RWPE1 (cell line): ENCODE measurements around the gene SPATA46.

Experiments
- CTCF ChIA-PET: fragments of 350-600 bp; sonication (Branson Sonifier 250); formaldehyde crosslinking; extraction: SDS; loops from one replicate; lab custom pipeline; 2021; lab: Yijun Ruan, JAX
- POLR2A ChIA-PET: fragments of 400-600 bp; formaldehyde crosslinking; extraction: SDS; loops from one replicate; lab custom pipeline; 2020; ENCODE audit warnings: antibody characterized with exemption; ENCODE audit not compliant: low non-redundant PET; lab: Yijun Ruan, JAX
- DNase-seq: peaks from one replicate; pipeline ENCODE4 v3.0.0; 2012; ENCODE audit warnings: low spot score
- H3K27ac ChIP-seq: fragments of 450-650 bp; 2 replicates; pipeline ENCODE4 v1.5.1; 2017
- TF ChIP-seq, protein P1 (sequence below): fragments of 450-650 bp; conservative IDR thresholded peaks from 2 replicates; pipeline ENCODE4 v1.5.1; 2017; ENCODE audit warnings: low read depth, mild to moderate bottlenecking

SPATA46 gene

DNA sequence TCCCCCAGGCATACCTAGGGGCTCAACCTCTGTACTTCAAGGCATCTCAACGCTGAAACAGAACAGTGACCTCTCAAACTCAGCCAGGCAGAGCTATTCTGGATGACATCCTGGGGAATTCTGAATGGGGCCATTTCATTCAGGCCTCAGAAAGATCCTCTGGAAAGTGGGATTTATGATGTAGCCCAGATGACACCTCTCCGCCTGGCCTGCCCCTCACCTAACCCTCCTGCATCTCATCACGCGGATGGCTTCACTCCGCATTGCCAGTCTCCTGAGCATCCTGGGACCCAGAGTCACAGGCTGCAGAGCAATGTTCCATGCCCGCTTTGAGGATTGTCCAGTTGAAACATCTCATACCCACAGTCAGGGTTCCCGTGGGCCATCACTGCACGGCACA lies 1.2 kb downstream of the SPATA46 start:
- TF ChIP-seq, protein P1, sequence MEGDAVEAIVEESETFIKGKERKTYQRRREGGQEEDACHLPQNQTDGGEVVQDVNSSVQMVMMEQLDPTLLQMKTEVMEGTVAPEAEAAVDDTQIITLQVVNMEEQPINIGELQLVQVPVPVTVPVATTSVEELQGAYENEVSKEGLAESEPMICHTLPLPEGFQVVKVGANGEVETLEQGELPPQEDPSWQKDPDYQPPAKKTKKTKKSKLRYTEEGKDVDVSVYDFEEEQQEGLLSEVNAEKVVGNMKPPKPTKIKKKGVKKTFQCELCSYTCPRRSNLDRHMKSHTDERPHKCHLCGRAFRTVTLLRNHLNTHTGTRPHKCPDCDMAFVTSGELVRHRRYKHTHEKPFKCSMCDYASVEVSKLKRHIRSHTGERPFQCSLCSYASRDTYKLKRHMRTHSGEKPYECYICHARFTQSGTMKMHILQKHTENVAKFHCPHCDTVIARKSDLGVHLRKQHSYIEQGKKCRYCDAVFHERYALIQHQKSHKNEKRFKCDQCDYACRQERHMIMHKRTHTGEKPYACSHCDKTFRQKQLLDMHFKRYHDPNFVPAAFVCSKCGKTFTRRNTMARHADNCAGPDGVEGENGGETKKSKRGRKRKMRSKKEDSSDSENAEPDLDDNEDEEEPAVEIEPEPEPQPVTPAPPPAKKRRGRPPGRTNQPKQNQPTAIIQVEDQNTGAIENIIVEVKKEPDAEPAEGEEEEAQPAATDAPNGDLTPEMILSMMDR = no peak
- no peak for DNase-seq
- POLR2A ChIA-PET = no interaction called here
- CTCF ChIA-PET = no interaction called here
- H3K27ac ChIP-seq = no peak overlapping the region

DNA sequence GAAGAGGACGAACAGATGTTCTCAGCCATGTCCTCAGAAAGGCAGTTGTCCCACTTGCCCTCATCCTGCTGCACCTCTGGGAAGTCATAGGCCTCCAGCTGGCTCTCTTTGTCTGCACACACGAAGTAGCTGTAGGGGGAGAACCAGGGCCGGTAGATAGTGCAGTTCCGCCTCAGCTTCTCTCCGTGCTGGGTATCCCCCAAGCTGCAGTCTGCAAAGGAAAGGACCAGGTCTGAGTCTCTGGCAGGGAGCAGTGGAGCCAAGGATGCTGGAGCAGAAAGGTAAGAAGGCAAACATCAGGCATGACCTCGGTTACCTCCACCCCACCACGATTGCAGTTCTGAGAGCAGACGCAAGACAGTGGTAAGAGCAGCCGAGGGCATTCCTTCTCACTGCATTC lies 2.2 kb downstream of the SPATA46 start:
- peak overlapping the region; percentile 75 for H3K27ac ChIP-seq
- POLR2A ChIA-PET = no interaction called here
- TF ChIP-seq, protein P1 = no peak
- CTCF ChIA-PET = no interaction called here
- no peak for DNase-seq

DNA sequence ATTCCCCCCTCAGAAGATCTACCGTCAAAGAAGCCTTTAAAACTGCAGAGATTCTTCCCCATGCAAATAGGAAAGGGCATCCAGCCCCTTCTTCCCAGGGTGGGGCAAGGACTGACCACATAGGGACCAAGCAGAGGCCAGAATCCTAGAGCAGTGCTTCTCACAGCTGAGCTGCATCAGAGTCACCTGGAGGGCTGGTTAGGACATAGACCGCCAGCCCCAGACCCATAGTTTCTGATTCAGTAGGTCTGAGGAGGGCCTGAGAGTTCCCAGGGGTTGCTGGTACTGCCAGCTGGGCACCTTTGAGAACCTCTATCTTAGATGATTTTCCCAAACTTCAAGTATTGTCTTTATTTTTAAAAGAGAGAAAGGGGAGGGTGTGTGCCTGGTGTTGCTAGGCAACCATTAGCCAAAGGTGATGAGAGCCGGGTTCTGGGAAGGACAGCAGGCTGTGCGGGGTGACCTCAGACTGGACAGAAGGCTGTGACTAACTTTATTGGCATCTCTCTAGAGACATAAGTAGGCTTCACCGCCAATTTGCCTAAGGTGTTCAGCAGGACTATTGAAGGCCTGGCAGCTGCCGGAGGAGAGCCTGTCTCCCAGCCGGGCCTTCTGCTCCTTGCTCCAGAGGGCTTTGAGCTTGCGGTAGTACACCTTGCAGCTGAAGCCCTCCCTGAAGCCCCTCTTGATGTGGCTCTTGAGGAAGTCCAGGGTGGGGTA lies 3.0 kb downstream of the SPATA46 start:
- DNase-seq = peak; percentile 55
- ChIA-PET POLR2A (no interaction called here), CTCF (no interaction called here)
- TF ChIP-seq, protein P1 = no peak
- H3K27ac ChIP-seq = peak overlapping the region; percentile 75

DNA sequence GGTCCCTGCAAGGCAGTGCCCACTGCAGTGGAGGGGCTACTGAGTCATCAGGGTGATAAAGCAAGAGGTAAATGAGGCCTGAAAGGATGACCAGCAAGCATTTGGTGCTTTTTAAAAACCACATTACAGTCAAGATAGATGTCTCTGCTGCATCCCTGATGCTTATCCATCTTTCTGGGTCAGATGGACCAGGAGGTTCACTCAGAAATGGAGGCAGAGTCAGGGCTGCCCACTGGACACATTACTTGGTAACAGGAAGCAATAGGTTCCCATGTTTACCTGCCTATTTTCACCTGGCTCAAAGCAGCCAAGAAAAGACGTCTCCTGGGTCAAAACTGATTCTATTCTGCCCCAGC lies 3.6 kb downstream of the SPATA46 start:
- TF ChIP-seq, protein P1 = no peak
- CTCF ChIA-PET = no interaction called here
- POLR2A ChIA-PET = no interaction called here
- H3K27ac ChIP-seq = peak overlapping the region; percentile 75
- DNase-seq = no peak

DNA sequence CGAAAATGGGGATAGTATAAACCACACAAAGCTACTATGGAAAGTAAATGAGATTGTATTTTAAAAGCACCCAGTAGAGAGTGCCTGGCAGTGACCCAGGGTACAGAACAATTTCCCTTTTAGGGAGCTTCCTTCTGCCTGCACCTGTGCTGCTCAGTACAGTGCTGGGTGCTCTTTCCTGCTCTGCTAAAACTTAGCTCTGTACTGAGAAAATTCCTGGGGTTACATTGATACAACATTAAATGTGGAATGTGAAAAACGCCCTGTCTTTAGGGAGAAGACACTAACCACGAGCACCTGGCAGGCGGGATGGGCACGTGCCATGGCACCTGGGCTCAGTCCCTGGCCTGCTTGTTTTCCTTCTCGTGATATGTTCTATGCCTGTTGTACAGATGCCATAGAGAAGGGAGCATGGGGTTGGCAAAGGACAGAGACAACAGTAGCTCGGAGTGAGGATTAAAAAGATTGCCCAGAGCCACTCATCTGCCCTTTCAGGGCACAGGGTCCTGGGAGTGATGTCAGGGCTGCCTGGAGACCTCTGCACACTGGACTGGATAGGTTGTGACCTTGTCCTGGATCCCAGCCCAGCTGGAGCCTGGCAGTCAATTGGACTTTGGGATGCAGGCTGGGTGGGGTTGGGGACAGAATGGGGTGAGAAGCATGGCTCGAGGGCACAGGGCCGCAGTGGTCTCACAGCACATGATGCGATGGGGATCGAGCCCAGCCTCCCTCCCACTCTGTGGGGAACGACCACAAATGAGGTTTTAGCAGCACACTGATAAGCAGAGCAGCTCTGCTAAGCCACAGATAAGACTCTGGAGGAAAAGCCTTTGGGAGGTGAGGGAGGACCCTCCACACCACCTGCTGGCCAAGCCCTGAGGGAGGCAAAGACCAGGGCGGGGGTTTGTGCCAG lies 4.2 kb downstream of the SPATA46 start:
- ChIA-PET CTCF (interaction anchor here (1.0 kb wide), 1 partner anchor 9 kb away, joined by 3 read pairs; the partner anchor contains the start of gene C1orf226), POLR2A (no interaction called here)
- H3K27ac ChIP-seq = peak overlapping the region; percentile 75
- TF ChIP-seq, protein P1 = no peak
- DNase-seq = no peak

DNA sequence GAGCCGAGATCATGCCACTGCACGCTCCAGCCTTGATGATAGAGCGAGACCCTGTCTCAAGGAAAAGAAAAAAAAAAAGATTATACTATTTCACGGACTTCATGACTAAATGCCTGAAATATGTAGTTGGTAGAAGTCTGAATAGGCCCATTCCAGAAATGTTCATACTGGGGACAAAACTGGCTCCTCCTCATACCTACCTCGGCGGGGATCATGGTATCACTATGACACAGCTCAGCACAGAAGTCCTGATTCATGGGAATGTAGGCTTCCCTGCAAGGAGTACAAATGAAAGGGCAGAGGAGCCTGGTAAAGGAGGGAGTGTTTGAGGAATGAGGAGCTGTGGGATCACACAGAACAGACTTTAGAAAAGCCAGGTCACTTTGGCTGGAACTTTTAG lies 5.0 kb downstream of the SPATA46 start:
- ChIA-PET POLR2A (interaction anchor here (1.1 kb wide), 1 partner anchor 12 kb away, joined by 3 read pairs; no protein-coding TSS in a partner anchor), CTCF (interaction anchor here (1.0 to 1.1 kb wide), 2 partner anchors 10 to 18 kb away, joined by 3 read pairs; partner anchors contain the start of gene C1orf226)
- H3K27ac ChIP-seq = peak overlapping the region; percentile 75
- peak; percentile 63 for DNase-seq
- TF ChIP-seq, protein P1 = no peak
